Testis (tissue), 3 donors: ENCODE results near the gene ACSBG1. TPM values are rescaled to one million over a fixed set of nuclear protein-coding genes. Genes with fewer than 3 reads are reported as not detected.

Experiments
- DNase-seq: peaks from one replicate; pipeline ENCODE4 v3.0.0-alpha.2; 2019
- H3K27ac ChIP-seq, 2 donors: fragments of 200-600 bp; sonication (generic); one replicate each; pipeline ENCODE4 v1.5.1; 2019
- H3K27me3 ChIP-seq: fragments of 200-600 bp; sonication (generic); one replicate; pipeline ENCODE4 v1.5.1; 2019
- H3K36me3 ChIP-seq: fragments of 200-600 bp; sonication (generic); one replicate; pipeline ENCODE4 v1.5.1; 2017; ENCODE audit warnings: low read depth; ENCODE audit errors: missing control alignments
- H3K4me1 ChIP-seq: fragments of 200-600 bp; sonication (generic); one replicate; pipeline ENCODE4 v1.5.1; 2019
- H3K4me3 ChIP-seq, 2 donors: fragments of 200-600 bp; sonication (generic); one replicate each; pipeline ENCODE4 v1.5.1; 2017 to 2019
- H3K9me3 ChIP-seq: fragments of 200-600 bp; sonication (generic); one replicate; pipeline ENCODE4 v1.5.1; 2017
- CTCF ChIP-seq, 3 experiments: fragments of 450-650 bp in 2 of 3; fragments of 200-600 bp in 1 of 3; sonication (generic) in 1 of 3; IDR thresholded peaks; one replicate each; pipeline ENCODE4 v1.5.1; 2016 to 2019; ENCODE audit warnings: antibody characterized with exemption in 3 of 3, mild to moderate bottlenecking in 2 of 3, moderate library complexity in 1 of 3
- POLR2A ChIP-seq: fragments of 450-650 bp; IDR thresholded peaks from one replicate; pipeline ENCODE4 v1.6.1; 2017; ENCODE audit warnings: antibody characterized with exemption, mild to moderate bottlenecking, moderate library complexity
- WGBS, 2 donors: methylation state at CpG; one replicate each; pipeline ENCODE4 v1.1.5; 2018; 5-methylcytosine and 5-hydroxymethylcytosine counted together
- intact Hi-C: fragments of 100-400 bp; cut with DNase I; formaldehyde crosslinking; loops from one replicate; pipeline ENCODE4 v1.15.1; 2023; ENCODE audit warnings: low total_unique reads
- polyA plus RNA-seq: library from polyadenylated mRNA; stranded (reverse); fragments of 350-450 nt; fragmentation: Illumina TruSeq; extraction: RNeasy Lipid Tissue Mini Kit (QIAGEN cat#74804); gene quantifications from one replicate; pipeline ENCODE4 v1.2.3, GENCODE V29; 2014; ENCODE audit warnings: low read depth, low replicate concordance; ENCODE audit not compliant: insufficient read depth
- total RNA-seq, 2 donors: library from RNA; depleted of rRNA; stranded (reverse); fragments of >200 nt; gene quantifications; one replicate each; pipeline ENCODE4 v1.2.3, GENCODE V29; 2016

The ACSBG1 gene
- total and polyA plus RNA-seq, 3 donors from 2014 or later, result 12.2 to 25.2 (median 14.8) TPM

- no peak for TF ChIP-seq POLR2A
- TF ChIP-seq CTCF (IDR thresholded peaks at IDR 0.05), result no peak
- Histone ChIP-seq H3K27me3 (no peaks in the 10 kb centered on the region), H3K4me1 (peaks cover 55% of the 10 kb centered on the region), H3K36me3 (no peaks in the 10 kb centered on the region), H3K9me3 (no peaks in the 10 kb centered on the region), H3K27ac (peak overlapping the region; percentile 69 to 80), H3K4me3 (no peak overlapping the region)
- intact Hi-C loops, result no loop called here
- peak; percentile 91 for DNase-seq
- WGBS, 2 donors, result 48 to 75% methylated on average over 11 to 14 of the region's 14 CpGs
These were observed 30.8 kb downstream of the ACSBG1 start for GRCh38 chr15:78203346-78204225.

GRCh38 chr15:78201281-78202190 lies 32.8 kb downstream of the ACSBG1 start:
- H3K27ac ChIP-seq, result peak overlapping the region in 1 of 2 donors; percentile 20
- intact Hi-C loops, result no loop called here

GRCh38 chr15:78200276-78200930 lies 34.0 kb downstream of the ACSBG1 start:
- peak; percentile 11 for DNase-seq
- TF ChIP-seq CTCF (IDR thresholded peaks at IDR 0.05), result no peak
- no peak for TF ChIP-seq POLR2A
- no peaks in the 10 kb centered on the region for H3K27me3 ChIP-seq
- H3K4me1 ChIP-seq, result peaks cover 29% of the 10 kb centered on the region
- 93 to 94% methylated on average over 10 of the region's 10 CpGs for WGBS, 2 donors
- no peak overlapping the region for H3K27ac ChIP-seq
- no peaks in the 10 kb centered on the region for H3K9me3 ChIP-seq
- H3K36me3 ChIP-seq, result no peaks in the 10 kb centered on the region
- intact Hi-C loops, result no loop called here
- no peak overlapping the region for H3K4me3 ChIP-seq

More at GRCh38 chr15:78201281-78202190, 32.8 kb downstream of the ACSBG1 start:
- H3K4me1 ChIP-seq, result peaks cover 40% of the 10 kb centered on the region
- no peaks in the 10 kb centered on the region for H3K9me3 ChIP-seq
- H3K4me3 ChIP-seq, result no peak overlapping the region
- TF ChIP-seq POLR2A, result no peak
- TF ChIP-seq CTCF (IDR thresholded peaks at IDR 0.05), result no peak
- H3K27me3 ChIP-seq, result no peaks in the 10 kb centered on the region
- DNase-seq, result peak; percentile 13
- no peaks in the 10 kb centered on the region for H3K36me3 ChIP-seq
- WGBS, 2 donors, result 75 to 80% methylated on average over 8 to 10 of the region's 10 CpGs

GRCh38 chr15:78197632-78198031 lies 36.7 kb downstream of the ACSBG1 start:
- no peak overlapping the region for H3K4me3 ChIP-seq
- no peaks in the 10 kb centered on the region for H3K27me3 ChIP-seq
- no peaks in the 10 kb centered on the region for H3K36me3 ChIP-seq
- H3K4me1 ChIP-seq, result peaks cover 3% of the 10 kb centered on the region
- no peak overlapping the region for H3K27ac ChIP-seq
- TF ChIP-seq CTCF (IDR thresholded peaks at IDR 0.05) (no peak), POLR2A (no peak)
- 75 to 77% methylated on average over 7 of the region's 7 CpGs for WGBS, 2 donors
- no peaks in the 10 kb centered on the region for H3K9me3 ChIP-seq
- intact Hi-C loops, result no loop called here
- DNase-seq, result no peak
